ENCODE results near the gene LRBA. TPM values are rescaled to one million over a fixed set of nuclear protein-coding genes. Genes with fewer than 3 reads are reported as not detected.
A peak's percentile ranks its signal among the peaks of the same experiment; 100 is the strongest.
"Not testable (repeated sequence)": the region's sequence is repeated elsewhere in the genome, so short reads cannot be mapped to it uniquely, and the experiment has no call there.

LRBA gene
- total and polyA plus RNA-seq, 2 of the 4 experiments (the other 2 are of a cell fraction): 10.2 to 51.6 TPM

DNA sequence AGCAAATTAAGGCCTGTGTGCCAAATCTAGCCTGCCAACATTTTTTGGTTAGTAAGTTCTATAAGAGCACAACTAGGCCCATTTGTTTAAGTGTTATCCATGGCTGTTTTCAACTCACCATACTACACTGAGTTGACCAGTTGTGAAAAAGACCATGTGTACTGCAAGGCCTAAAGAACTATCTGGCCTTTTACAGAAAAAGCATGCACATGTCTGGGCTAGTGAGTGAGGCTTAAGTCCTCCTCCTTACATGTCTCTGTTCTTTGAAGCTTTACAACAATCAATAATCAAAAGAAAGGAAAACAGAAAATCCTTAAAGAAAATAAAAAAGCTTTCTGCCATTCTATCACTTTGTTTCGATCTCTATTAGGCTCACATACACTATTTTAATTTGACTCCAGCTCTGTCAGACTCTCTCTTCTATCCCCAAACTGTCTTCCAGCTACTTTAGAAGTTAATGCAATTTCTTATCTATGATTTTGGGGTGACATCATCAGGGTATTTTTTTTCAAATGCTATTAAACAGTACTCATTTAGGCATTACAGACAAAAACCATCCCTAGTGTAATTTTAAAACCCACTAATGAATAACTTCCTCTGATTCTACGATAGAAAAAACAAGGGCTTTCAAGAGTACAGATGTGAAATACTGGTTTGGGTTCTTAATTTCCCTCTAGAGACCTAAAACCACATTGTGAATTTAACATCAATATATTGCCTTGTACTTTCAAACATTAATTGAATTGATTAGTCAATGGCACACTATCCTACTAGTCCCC lies 271.3 kb downstream of the LRBA start:
- Histone ChIP-seq H3K9me3 (ENCODE audit: control insufficient read depth, insufficient read depth, low read length) (no peaks in the 10 kb centered on the region), H3K4ac (ENCODE audit: low read depth, low read length) (no peak overlapping the region), H3K56ac (ENCODE audit: extremely low read depth, insufficient read depth, low read length) (no peak overlapping the region), H3K36me3 (ENCODE audit: control insufficient read depth, insufficient read depth, low read length) (no peaks in the 10 kb centered on the region), H3K4me3 (ENCODE audit: insufficient read depth, low read depth, low read length) (no peak overlapping the region), H3K9me1 (ENCODE audit: insufficient read depth, low read length) (no peaks in the 10 kb centered on the region), H3K27me3 (ENCODE audit: control insufficient read depth, insufficient read depth, low read length) (no peaks in the 10 kb centered on the region), H2BK15ac (ENCODE audit: low read depth, low read length) (no peak overlapping the region), H3K18ac (ENCODE audit: low read depth, low read length) (no peak overlapping the region), H3K27ac (ENCODE audit: insufficient read depth, low read length) (no peak overlapping the region), H3K79me1 (ENCODE audit: low read depth in 1 of 2, low read length in 2 of 2) (no peaks in the 10 kb centered on the region), H3K14ac (replicated peaks; ENCODE audit: low read depth, low read length) (no peak overlapping the region), H3K9ac (ENCODE audit: low read depth, low read length) (no peak overlapping the region), H3K4me1 (ENCODE audit: control insufficient read depth, insufficient read depth, low read length) (no peaks in the 10 kb centered on the region), H2AFZ (replicated peaks; ENCODE audit: low read length, poor library complexity) (no peak overlapping the region), H2BK5ac (ENCODE audit: low read depth, low read length, poor library complexity, severe bottlenecking) (no peak overlapping the region), H4K20me1 (ENCODE audit: insufficient read depth, low read length) (no peaks in the 10 kb centered on the region), H4K8ac (ENCODE audit: low read depth in 2 of 2, low read length in 2 of 2) (no peak overlapping the region), H2AK5ac (ENCODE audit: low read depth, low read length) (no peak overlapping the region), H4K5ac (ENCODE audit: low read depth, low read length) (no peak overlapping the region), H2BK120ac (ENCODE audit: low read depth, low read length) (no peak overlapping the region), H3K23ac (ENCODE audit: low read depth, low read length) (no peak overlapping the region), H2BK20ac (ENCODE audit: low read depth, low read length) (no peak overlapping the region), H4K91ac (ENCODE audit: insufficient read depth, low read depth, low read length) (no peak overlapping the region), H2AK9ac (replicated peaks; ENCODE audit: low read depth, low read length, poor library complexity) (no peak overlapping the region), H3K4me2 (ENCODE audit: low read depth, low read length) (no peak overlapping the region)
- ATAC-seq (ENCODE audit: low read depth): no peak; the same call in 1 of the 2 replicates
- ChIA-PET POLR2A (ENCODE audit: unreplicated experiment) (no interaction called here), CTCF (no interaction called here)
- TF ChIP-seq MAZ (IDR thresholded peaks at IDR 0.05; ENCODE audit: borderline replicate concordance, low read depth, low read length) (no peak), FOS (IDR thresholded peaks at IDR 0.05; ENCODE audit: low read depth, low read length) (no peak)
- peak; percentile 21 for DNase-seq
- in situ Hi-C loops (cut with MboI; ENCODE audit: low sequenced_read_pairs) (no loop called here), intact Hi-C loops (cut with micrococcal nuclease) (no loop called here), dilution Hi-C loops (cut with HindIII; ENCODE audit: low sequenced_read_pairs, unreplicated experiment) (no loop called here)
- WGBS, 2 experiments (ENCODE audit: extremely low coverage in 2 of 2, insufficient read length in 1 of 2): no CpG with 5 or more reads among the region's 2 CpGs
- BruUV-seq (replicated peaks): no TSS peak

DNA sequence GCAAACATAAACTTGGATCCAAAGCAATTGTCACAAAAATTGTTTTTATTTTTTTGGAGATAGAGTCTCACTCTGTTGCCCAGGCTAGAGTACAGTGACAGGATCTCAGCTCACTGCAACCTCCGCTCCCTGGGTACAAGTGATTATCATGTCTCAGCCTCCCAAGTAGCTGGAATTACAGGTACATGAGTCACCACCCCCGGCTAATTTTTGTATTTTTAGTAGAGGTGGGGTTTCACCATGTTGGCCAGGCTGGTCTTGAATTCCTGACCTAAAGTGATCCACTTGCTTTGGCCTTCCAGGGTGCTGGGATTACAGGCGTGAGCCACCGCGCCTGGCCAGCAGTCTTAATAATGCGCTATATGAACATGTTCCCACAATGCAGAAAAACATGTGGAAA lies 272.2 kb downstream of the LRBA start:
- H3K79me1 ChIP-seq (ENCODE audit: low read depth in 1 of 2, low read length in 2 of 2); H2AK9ac ChIP-seq (replicated peaks; ENCODE audit: low read depth, low read length, poor library complexity); H2AK5ac ChIP-seq (ENCODE audit: low read depth, low read length); H3K18ac ChIP-seq (ENCODE audit: low read depth, low read length); H3K4me2 ChIP-seq (ENCODE audit: low read depth, low read length); H2BK120ac ChIP-seq (ENCODE audit: low read depth, low read length); CTCF ChIA-PET; DNase-seq; H3K4me1 ChIP-seq (ENCODE audit: control insufficient read depth, insufficient read depth, low read length); H4K20me1 ChIP-seq (ENCODE audit: insufficient read depth, low read length); H4K91ac ChIP-seq (ENCODE audit: insufficient read depth, low read depth, low read length); intact Hi-C loops (cut with micrococcal nuclease); H2BK5ac ChIP-seq (ENCODE audit: low read depth, low read length, poor library complexity, severe bottlenecking); H3K56ac ChIP-seq (ENCODE audit: extremely low read depth, insufficient read depth, low read length); H3K9ac ChIP-seq (ENCODE audit: low read depth, low read length); H3K4me3 ChIP-seq (ENCODE audit: insufficient read depth, low read depth, low read length); H3K36me3 ChIP-seq (ENCODE audit: control insufficient read depth, insufficient read depth, low read length); BruUV-seq (replicated peaks); H2AFZ ChIP-seq (replicated peaks; ENCODE audit: low read length, poor library complexity); H4K5ac ChIP-seq (ENCODE audit: low read depth, low read length); H3K4ac ChIP-seq (ENCODE audit: low read depth, low read length); H4K8ac ChIP-seq (ENCODE audit: low read depth in 2 of 2, low read length in 2 of 2); H3K27ac ChIP-seq (ENCODE audit: insufficient read depth, low read length); H3K9me1 ChIP-seq (ENCODE audit: insufficient read depth, low read length); H3K23ac ChIP-seq (ENCODE audit: low read depth, low read length); H3K27me3 ChIP-seq (ENCODE audit: control insufficient read depth, insufficient read depth, low read length); in situ Hi-C loops (cut with MboI; ENCODE audit: low sequenced_read_pairs); H2BK20ac ChIP-seq (ENCODE audit: low read depth, low read length); H3K14ac ChIP-seq (replicated peaks; ENCODE audit: low read depth, low read length); H3K9me3 ChIP-seq (ENCODE audit: control insufficient read depth, insufficient read depth, low read length); POLR2A ChIA-PET (ENCODE audit: unreplicated experiment); dilution Hi-C loops (cut with HindIII; ENCODE audit: low sequenced_read_pairs, unreplicated experiment); ATAC-seq (ENCODE audit: low read depth); H2BK15ac ChIP-seq (ENCODE audit: low read depth, low read length): not testable (repeated sequence)
- WGBS, 2 experiments (ENCODE audit: extremely low coverage in 2 of 2, insufficient read length in 1 of 2): 100% methylated on average over 1 of the region's 6 CpGs; no CpG with 5 or more reads in 1 of the 2 experiments
